ENCODE results near the gene PHC2. TPM values are rescaled to one million over a fixed set of nuclear protein-coding genes. Genes with fewer than 3 reads are reported as not detected.

PHC2 gene
- total RNA-seq, 1 experiment from 2014 or later, result 176 TPM

- Histone ChIP-seq H4K20me1 (ENCODE audit: insufficient read depth) (no peaks in the 10 kb centered on the region), H2AFZ (ENCODE audit: low read depth, low read length, poor library complexity, severe bottlenecking) (no peak overlapping the region), H3K36me3 (ENCODE audit: control insufficient read depth in 1 of 2, insufficient read depth in 2 of 2, low read length in 2 of 2) (peaks cover 44 to 68% of the 10 kb centered on the region in 2 experiments), H3K9me2 (ENCODE audit: insufficient read depth) (no peaks in the 10 kb centered on the region), H3K9me3 (ENCODE audit: control insufficient read depth in 1 of 2, insufficient read depth in 1 of 2, low read depth in 1 of 2, low read length in 2 of 2) (no peaks in the 10 kb centered on the region), H3K27me3 (ENCODE audit: insufficient read depth, low read length) (no peaks in the 10 kb centered on the region), H3K4me3 (replicated peaks in 1 of 2; ENCODE audit: low read depth in 1 of 2, low read length in 2 of 2) (no peak overlapping the region), H3K27ac (ENCODE audit: low read depth, low read length) (no peak overlapping the region), H3K4me2 (ENCODE audit: low read length) (no peak overlapping the region), H3K9ac (ENCODE audit: low read length) (no peak overlapping the region), H3K79me2 (ENCODE audit: insufficient read depth, low read length) (no peaks in the 10 kb centered on the region; the same call in 1 of the 2 replicates), H3K4me1 (ENCODE audit: control insufficient read depth in 1 of 2, insufficient read depth in 2 of 2, low read length in 2 of 2) (peaks cover 0 to 8% of the 10 kb centered on the region in 2 experiments; a peak in 1 of 4 replicates)
- ChIA-PET CTCF (no interaction called here), RAD21 (ENCODE audit: low non-redundant PET in 1 of 2, low total read pairs in 2 of 2, uncharacterized antibody in 2 of 2, unreplicated experiment in 2 of 2) (no interaction called here), POLR2A (no interaction called here)
- no peak for TF ChIP-seq JUND (IDR thresholded peaks at IDR 0.05)
- TF ChIP-seq YY1 (IDR thresholded peaks at IDR 0.05; ENCODE audit: extremely low read depth, insufficient replicate concordance, low read depth, low read length), result no peak
- no peak for TF ChIP-seq CBX3 (IDR thresholded peaks at IDR 0.05; ENCODE audit: low read depth)
- TF ChIP-seq, protein P1, sequence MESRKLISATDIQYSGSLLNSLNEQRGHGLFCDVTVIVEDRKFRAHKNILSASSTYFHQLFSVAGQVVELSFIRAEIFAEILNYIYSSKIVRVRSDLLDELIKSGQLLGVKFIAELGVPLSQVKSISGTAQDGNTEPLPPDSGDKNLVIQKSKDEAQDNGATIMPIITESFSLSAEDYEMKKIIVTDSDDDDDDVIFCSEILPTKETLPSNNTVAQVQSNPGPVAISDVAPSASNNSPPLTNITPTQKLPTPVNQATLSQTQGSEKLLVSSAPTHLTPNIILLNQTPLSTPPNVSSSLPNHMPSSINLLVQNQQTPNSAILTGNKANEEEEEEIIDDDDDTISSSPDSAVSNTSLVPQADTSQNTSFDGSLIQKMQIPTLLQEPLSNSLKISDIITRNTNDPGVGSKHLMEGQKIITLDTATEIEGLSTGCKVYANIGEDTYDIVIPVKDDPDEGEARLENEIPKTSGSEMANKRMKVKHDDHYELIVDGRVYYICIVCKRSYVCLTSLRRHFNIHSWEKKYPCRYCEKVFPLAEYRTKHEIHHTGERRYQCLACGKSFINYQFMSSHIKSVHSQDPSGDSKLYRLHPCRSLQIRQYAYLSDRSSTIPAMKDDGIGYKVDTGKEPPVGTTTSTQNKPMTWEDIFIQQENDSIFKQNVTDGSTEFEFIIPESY (IDR thresholded peaks at IDR 0.05; ENCODE audit: extremely low read depth, insufficient replicate concordance, low read length), result no peak
- TF ChIP-seq EZH2 (IDR thresholded peaks at IDR 0.05), result no peak
- no peak for TF ChIP-seq ELF1 (IDR thresholded peaks at IDR 0.05; ENCODE audit: borderline replicate concordance, low read depth)
- ATAC-seq (no peak), DNase-seq (ENCODE audit: low read depth, low spot score) (no peak)
- intact Hi-C loops (cut with micrococcal nuclease), result loop anchor here (10.0 kb wide), 1 partner anchor 150 kb away; no protein-coding TSS in a partner anchor
- no TSS peak for BruUV-seq (replicated peaks)
Observed at GRCh38 chr1:33364565-33364918, 66.4 kb downstream of the PHC2 start.

DNA sequence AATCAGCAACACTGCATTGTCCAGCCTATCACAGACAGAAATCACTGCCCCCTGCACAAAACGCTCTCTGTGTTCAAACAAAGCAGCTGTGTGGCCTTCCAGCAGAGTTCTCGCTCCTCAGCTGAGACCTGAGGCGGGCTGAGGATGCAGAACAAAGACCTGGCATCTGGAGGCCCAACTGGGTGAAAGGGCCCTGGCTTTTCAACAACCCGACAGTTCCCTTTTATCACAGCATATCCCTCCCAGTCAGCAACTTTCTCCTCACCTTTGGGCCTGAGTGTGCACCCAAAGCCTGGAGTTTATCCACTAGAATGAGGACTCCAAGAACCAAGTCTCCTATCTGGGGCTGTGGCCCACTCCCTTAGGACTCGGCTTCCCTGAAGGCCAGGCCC lies 67.4 kb downstream of the PHC2 start:
- Histone ChIP-seq H3K4me2 (ENCODE audit: low read length) (no peak overlapping the region), H3K4me1 (ENCODE audit: control insufficient read depth in 1 of 2, insufficient read depth in 2 of 2, low read length in 2 of 2) (peaks cover 0 to 8% of the 10 kb centered on the region in 2 experiments; a peak in 1 of 4 replicates), H3K27me3 (ENCODE audit: insufficient read depth, low read length) (no peaks in the 10 kb centered on the region), H3K36me3 (ENCODE audit: control insufficient read depth in 1 of 2, insufficient read depth in 2 of 2, low read length in 2 of 2) (peaks cover 53 to 64% of the 10 kb centered on the region in 2 experiments), H3K79me2 (ENCODE audit: insufficient read depth, low read length) (no peaks in the 10 kb centered on the region; the same call in 1 of the 2 replicates), H3K27ac (ENCODE audit: low read depth, low read length) (no peak overlapping the region), H3K9ac (ENCODE audit: low read length) (no peak overlapping the region), H2AFZ (ENCODE audit: low read depth, low read length, poor library complexity, severe bottlenecking) (no peak overlapping the region), H4K20me1 (ENCODE audit: insufficient read depth) (no peaks in the 10 kb centered on the region), H3K4me3 (replicated peaks in 1 of 2; ENCODE audit: low read depth in 1 of 2, low read length in 2 of 2) (no peak overlapping the region), H3K9me2 (ENCODE audit: insufficient read depth) (no peaks in the 10 kb centered on the region), H3K9me3 (ENCODE audit: control insufficient read depth in 1 of 2, insufficient read depth in 1 of 2, low read depth in 1 of 2, low read length in 2 of 2) (no peaks in the 10 kb centered on the region)
- RAD21 ChIA-PET (ENCODE audit: low non-redundant PET in 1 of 2, low total read pairs in 2 of 2, uncharacterized antibody in 2 of 2, unreplicated experiment in 2 of 2), result no interaction called here
- no peak for TF ChIP-seq JUND (IDR thresholded peaks at IDR 0.05)
- TF ChIP-seq RAD21 (IDR thresholded peaks at IDR 0.05; ENCODE audit: low read depth), result no peak
- TF ChIP-seq ELF1 (IDR thresholded peaks at IDR 0.05; ENCODE audit: borderline replicate concordance, low read depth), result no peak
- TF ChIP-seq CBX3 (IDR thresholded peaks at IDR 0.05; ENCODE audit: low read depth), result no peak
- TF ChIP-seq FOSL1 (IDR thresholded peaks at IDR 0.05; ENCODE audit: low read depth), result no peak
- TF ChIP-seq, protein P2, sequence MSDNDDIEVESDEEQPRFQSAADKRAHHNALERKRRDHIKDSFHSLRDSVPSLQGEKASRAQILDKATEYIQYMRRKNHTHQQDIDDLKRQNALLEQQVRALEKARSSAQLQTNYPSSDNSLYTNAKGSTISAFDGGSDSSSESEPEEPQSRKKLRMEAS (IDR thresholded peaks at IDR 0.05), result no peak
- TF ChIP-seq ZNF274 (IDR thresholded peaks at IDR 0.05; ENCODE audit: low read depth, low read length), result no peak
- TF ChIP-seq POLR2AphosphoS5 (IDR thresholded peaks at IDR 0.05; ENCODE audit: low read depth, low read length), result no peak
- TF ChIP-seq SP1 (IDR thresholded peaks at IDR 0.05; ENCODE audit: low read depth), result no peak
- no peak for TF ChIP-seq CEBPB (IDR thresholded peaks at IDR 0.05; ENCODE audit: low read depth)
- no peak for TF ChIP-seq EZH2 (IDR thresholded peaks at IDR 0.05)
- no peak for TF ChIP-seq ZFX (IDR thresholded peaks at IDR 0.05)
- no peak for TF ChIP-seq SRF (IDR thresholded peaks at IDR 0.05; ENCODE audit: low read depth)
- TF ChIP-seq, protein P3, sequence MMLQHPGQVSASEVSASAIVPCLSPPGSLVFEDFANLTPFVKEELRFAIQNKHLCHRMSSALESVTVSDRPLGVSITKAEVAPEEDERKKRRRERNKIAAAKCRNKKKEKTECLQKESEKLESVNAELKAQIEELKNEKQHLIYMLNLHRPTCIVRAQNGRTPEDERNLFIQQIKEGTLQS (IDR thresholded peaks at IDR 0.05), result no peak
- TF ChIP-seq SIN3A (IDR thresholded peaks at IDR 0.05; ENCODE audit: low read depth), result no peak
- POLR2A ChIA-PET, result no interaction called here
- CTCF ChIA-PET, result no interaction called here
- DNase-seq (ENCODE audit: low read depth, low spot score) (no peak), ATAC-seq (no peak)
- no TSS peak for BruUV-seq (replicated peaks)
- intact Hi-C loops (cut with micrococcal nuclease), result loop anchor here (10.0 kb wide), 1 partner anchor 149 kb away; no protein-coding TSS in a partner anchor

Measured in HCT116 (cell line).